GM19240 (cell line): ENCODE measurements around the gene ZNF398.
"Not testable (repeated sequence)": the region's sequence is repeated elsewhere in the genome, so short reads cannot be mapped to it uniquely, and the experiment has no call there.

Experiments
- DNase-seq: peaks from one replicate; pipeline ENCODE4 v3.0.0; 2011; ENCODE audit warnings: low spot score; ENCODE audit not compliant: insufficient read length

The ZNF398 gene, protein sequence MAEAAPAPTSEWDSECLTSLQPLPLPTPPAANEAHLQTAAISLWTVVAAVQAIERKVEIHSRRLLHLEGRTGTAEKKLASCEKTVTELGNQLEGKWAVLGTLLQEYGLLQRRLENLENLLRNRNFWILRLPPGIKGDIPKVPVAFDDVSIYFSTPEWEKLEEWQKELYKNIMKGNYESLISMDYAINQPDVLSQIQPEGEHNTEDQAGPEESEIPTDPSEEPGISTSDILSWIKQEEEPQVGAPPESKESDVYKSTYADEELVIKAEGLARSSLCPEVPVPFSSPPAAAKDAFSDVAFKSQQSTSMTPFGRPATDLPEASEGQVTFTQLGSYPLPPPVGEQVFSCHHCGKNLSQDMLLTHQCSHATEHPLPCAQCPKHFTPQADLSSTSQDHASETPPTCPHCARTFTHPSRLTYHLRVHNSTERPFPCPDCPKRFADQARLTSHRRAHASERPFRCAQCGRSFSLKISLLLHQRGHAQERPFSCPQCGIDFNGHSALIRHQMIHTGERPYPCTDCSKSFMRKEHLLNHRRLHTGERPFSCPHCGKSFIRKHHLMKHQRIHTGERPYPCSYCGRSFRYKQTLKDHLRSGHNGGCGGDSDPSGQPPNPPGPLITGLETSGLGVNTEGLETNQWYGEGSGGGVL

GRCh38 chr7:149147072-149147751 lies at the start of gene ZNF398:
ZNF398 (plus strand) TSS chr7:149147453; CDS start chr7:149147743, 290 bp downstream.
- peak; percentile 82 for DNase-seq

- no peak for DNase-seq
Observed at GRCh38 chr7:149099058-149099457, 48.2 kb upstream of the ZNF398 start.

DNA sequence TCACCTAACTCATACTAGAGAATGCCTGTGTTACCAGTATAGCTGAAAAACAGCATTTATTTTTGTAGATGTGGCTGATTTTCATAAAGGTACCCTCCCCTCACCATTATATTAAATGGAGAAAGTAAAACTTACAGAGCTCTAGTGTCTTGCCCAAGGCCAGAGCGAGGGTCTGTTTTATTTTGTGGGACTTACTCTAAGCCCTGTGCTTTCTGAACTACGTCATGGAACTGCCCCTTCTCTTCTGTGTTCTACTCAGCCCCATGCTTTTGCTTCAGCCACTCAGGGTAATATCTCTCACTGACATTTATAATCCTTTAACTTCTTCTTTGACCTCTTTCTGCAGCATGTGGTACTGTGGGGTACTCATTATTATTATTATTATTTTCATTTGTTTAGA lies 46.4 kb upstream of the ZNF398 start:
- DNase-seq, result no peak

GRCh38 chr7:149102666-149103065 lies 44.6 kb upstream of the ZNF398 start:
- DNase-seq, result no peak

GRCh38 chr7:149103424-149103823 lies 43.8 kb upstream of the ZNF398 start:
- no peak for DNase-seq

- DNase-seq, result no peak
Observed at GRCh38 chr7:149104214-149104613, 43.0 kb upstream of the ZNF398 start.

DNA sequence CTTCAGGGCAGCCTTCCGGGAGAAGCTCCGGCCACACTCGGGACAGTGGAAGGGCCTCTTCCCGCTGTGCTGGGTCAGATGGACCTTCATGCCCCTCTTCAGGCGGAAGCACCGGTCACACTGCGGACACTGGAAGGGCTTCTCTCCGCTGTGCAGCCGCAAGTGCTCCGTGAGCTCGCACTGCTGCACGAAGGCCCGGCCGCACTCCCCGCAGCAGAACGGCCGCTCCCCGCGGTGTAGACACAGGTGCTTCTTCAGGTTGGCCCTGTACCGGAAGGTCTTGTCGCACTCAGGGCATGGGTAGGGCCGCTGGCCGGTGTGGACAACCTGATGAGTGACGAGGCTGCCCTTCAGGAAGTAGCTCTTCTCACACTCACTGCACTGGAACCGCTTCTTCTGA lies 42.5 kb upstream of the ZNF398 start:
- DNase-seq, result no peak

DNA sequence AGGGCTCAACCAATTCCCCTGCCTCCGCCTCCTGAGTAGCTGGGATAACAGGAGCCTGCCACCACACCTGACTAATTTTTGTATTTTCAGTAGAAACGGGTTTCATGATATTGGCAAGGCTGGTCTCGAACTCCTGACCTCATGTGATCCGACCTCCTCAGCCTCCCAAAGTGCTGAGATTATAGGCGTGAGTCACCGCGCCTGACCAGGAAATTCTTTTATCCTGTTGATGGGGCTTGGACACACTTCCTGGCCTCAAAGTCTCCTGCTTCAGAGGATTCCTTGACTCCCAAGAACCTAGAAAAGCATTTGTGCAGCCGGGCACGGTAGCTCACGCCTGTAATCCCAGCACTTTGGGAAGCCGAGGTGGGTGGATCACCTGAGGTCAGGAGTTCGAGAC lies 37.3 kb upstream of the ZNF398 start:
- no peak for DNase-seq

GRCh38 chr7:149125189-149125862 lies 21.9 kb upstream of the ZNF398 start:
- no peak for DNase-seq

DNA sequence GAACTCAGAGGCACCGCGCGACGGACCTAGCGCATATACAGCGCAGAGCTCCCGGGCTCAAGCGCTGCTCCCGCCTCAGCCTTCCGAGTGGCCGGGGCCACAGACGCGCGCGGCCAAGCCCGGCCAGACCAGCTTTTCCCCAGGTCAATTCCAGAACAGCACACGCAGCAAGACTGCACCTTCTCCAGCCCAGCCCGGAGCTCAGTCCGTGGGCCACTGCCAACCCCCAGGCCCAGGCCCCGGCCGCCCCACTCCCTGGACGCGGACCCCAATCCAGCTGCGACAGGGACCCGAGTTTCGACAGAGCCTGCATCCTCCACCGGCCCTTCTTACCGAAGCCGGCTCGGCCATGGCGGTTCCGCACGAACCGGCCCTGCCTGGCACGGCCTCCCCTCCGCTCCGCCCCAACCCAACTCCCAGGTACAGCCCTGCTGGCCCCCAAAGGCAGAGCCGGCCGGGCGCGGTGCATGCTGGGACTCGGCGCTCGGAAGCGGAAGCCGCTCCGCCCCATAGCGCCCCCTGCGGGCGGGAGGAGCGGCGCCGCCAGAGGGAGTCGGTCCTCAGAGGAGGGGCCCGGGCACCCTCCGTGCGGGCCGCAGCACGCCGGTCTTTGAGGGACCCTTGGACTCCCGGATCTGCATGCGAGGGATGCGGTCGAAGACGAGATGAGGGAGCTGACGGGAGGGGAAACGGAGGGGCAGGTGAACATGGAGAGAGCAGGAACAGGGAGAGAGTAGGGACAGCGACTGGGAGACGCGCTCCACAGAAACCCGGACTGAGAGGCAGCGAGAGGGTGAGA lies 21.2 kb upstream of the ZNF398 start, which contains the start of gene ZNF425:
ZNF425 (minus strand) TSS at position 462 of the 799 bp plus-strand sequence; CDS start at position 351, 111 bp downstream.
- DNase-seq, result peak; percentile 83

- peak; percentile 32 for DNase-seq
Observed at GRCh38 chr7:149126662-149127266, 20.5 kb upstream of the ZNF398 start.

DNA sequence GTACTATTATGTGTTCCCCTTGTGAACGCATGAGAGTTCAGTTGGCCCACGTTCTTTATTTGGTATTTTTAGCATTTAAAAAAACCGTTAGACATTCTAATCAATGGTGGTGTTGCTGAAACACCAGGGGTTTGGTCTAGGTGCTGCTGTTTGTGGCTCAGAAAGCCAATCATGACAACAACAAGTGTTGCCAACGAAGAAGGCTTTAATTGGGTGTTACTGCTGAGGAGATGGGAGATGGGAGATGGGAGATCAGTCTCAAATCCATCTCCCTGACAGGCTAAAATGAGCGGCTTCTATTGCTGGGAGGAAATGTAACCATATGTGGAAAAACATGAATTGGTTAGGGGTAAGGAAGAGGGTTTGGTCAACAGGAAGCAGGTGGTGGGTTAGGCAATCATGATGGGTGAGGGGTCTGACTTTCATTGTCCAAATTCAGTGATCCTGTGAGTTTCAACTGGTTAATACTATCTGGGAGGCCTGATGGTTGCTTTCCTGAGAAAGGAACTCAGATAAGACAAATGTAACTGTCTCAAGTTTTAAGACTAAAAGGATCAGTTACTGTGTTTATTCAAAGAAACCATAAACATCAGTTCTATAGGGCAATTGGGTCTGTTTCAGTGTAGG lies 16.6 kb upstream of the ZNF398 start:
- DNase-seq, result no peak

- DNase-seq, result no peak
Observed at GRCh38 chr7:149133028-149133710, 14.1 kb upstream of the ZNF398 start.

DNA sequence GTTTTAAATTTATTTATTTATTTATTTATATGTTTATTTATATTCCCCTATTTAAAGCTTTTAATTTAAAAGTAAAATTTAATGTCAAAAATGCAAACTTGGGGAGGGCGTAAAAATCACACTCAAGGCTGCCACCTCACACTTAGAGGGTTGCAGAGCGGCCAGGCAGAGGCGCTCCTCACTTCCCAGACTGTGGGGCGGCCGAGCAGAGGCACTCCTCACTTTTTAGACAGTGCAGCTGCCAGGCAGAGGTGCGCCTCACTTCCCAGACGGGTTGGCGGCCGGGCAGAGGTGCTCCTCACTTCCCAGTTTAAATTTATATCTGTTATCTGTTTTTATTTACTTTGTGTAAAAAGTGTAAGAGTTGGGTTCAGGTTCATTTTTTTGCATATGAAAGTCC lies 11.1 kb upstream of the ZNF398 start:
- DNase-seq, result no peak

DNA sequence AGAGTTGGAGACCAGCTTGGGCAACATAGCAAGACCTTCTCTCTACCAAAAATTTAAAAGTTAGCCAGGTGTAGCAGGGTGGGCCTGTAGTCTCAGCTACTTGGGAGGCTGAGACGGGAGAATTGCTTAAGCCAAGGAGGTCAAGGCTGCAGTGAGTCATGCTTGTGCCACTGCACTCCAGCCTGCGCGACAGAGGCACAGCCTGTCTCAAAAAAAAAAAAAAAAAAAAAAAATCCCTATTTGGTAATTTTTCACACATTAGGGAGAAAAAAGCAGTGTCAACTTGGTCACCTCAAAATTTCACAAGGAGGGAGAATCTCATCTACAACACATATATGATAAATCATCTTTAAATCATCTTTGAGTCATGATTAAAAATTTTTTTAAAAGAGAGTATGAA lies 6.4 kb upstream of the ZNF398 start:
- DNase-seq, result no peak

DNA sequence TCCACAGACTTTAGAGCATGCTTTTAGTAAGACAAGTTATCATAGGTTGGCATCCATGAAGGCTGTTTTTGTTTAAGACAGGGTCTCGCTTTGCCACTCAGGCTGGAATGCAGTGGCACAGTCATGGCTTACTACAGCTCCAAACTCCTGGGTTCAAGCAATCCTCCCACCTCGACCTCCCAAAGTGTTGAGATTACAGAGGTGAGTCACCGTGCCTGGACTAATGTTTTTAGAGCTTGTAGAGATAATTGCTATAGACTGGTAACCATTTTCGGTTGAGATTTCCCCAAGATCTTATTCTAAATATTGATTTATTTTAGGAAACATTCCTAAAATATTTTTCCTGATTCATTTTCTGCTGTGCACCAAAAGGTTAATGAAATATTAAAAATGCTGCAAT lies 5.4 kb upstream of the ZNF398 start:
- DNase-seq, result no peak

DNA sequence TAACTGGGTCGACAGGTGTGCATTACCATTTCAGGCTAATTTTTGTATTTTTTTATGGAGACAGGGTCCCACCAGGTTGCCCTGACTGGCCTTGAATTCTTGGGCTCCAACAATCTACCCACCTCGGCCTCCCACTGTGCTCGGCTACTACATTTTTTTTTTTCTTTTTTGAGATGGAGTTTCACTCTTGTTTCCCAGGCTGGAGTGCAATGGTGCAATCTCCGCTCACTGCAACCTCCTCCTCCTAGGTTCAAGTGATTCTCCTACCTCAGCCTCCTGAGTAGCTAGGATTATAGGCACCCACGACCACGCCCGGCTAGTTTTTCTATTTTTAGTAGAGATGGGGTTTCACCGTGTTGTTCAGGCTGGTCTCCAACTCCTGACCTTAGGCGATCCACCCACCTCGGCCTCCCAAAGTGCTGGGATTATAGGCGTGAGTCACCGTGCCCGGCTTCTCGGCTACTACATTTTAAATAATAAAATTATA lies 2.8 kb upstream of the ZNF398 start:
- not testable (repeated sequence) for DNase-seq

DNA sequence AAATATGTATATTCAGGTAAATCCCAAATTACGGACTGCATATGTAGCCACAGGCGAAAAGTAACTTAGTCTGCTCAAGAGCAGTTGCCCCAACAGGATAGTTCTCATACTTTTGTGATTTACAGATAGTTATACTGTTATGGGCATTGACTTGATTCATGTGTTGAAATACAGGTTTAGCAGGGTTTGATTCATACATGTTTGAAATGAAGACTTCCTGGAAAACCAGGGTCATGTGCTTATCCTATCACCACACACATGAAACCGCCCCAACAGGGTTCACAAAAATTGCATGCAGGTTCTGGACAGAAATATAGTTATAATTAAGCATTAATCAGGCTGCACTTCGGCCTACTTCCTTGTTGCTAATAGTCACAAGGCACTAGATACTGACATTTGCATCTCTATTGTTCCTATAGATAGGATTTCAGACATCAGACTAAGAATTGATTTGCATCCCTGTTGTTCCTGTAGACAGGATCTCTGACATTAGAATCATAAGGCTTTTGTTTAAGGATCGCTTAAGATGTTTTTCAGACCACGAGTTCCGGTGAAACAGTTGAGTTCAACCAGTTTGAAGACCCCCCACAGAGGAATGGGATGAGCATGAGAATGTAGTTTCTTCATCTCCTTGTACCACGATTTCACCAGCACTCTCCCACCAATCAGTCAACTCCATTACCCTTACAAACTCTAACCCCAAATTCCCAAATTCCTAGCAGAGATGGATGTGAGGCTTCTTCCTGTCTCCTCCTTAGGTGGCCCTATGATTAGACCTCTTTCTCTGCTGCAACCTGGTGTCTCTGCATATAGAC lies 2.0 kb upstream of the ZNF398 start:
- no peak for DNase-seq
